ENCODE data around the gene SAMD4A.

Gene SAMD4A

GRCh38 chr14:54784060-54784459 lies 217.1 kb downstream of the SAMD4A start:
- Histone ChIP-seq H3K4me2 (ENCODE audit: low read length) (no peak overlapping the region), H3K36me3 (ENCODE audit: control insufficient read depth in 1 of 2, insufficient read depth in 2 of 2, low read length in 2 of 2) (peaks cover 59 to 80% of the 10 kb centered on the region in 2 experiments), H3K4ac (ENCODE audit: low read depth, low read length) (no peak overlapping the region), H2BK5ac (ENCODE audit: low read depth, low read length, poor library complexity) (no peak overlapping the region), H3K23ac (ENCODE audit: low read length) (no peak overlapping the region), H3K4me3 (ENCODE audit: low read depth, low read length) (no peak overlapping the region), H3K27me3 (ENCODE audit: insufficient read depth, low read length) (no peaks in the 10 kb centered on the region), H4K91ac (ENCODE audit: low read depth, low read length) (no peak overlapping the region), H2BK12ac (ENCODE audit: low read length) (no peak overlapping the region), H3K27ac (ENCODE audit: low read depth, low read length) (no peak overlapping the region), H3K79me1 (ENCODE audit: low read length) (no peaks in the 10 kb centered on the region), H2BK120ac (ENCODE audit: insufficient read depth, low read length, poor library complexity) (no peak overlapping the region), H4K8ac (ENCODE audit: low read depth, low read length) (no peak overlapping the region), H4K12ac (ENCODE audit: low read depth, low read length) (no peak overlapping the region), H3K4me1 (ENCODE audit: control insufficient read depth in 1 of 2, insufficient read depth in 2 of 2, low read length in 2 of 2) (no peaks in the 10 kb centered on the region), H3K18ac (ENCODE audit: low read length) (no peak overlapping the region), H3K79me2 (ENCODE audit: control insufficient read depth, insufficient read depth, low read length, poor library complexity) (no peaks in the 10 kb centered on the region), H2AFZ (ENCODE audit: insufficient read depth, low read length, poor library complexity) (no peak overlapping the region), H3K9me3 (ENCODE audit: insufficient read depth, low read depth, low read length) (no peaks in the 10 kb centered on the region), H3K9ac (ENCODE audit: low read length) (no peak overlapping the region), H2AK5ac (ENCODE audit: low read length) (no peak overlapping the region), H3K14ac (ENCODE audit: low read length) (no peak overlapping the region)
- no peak for DNase-seq
- WGBS (ENCODE audit: extremely low coverage, insufficient coverage, insufficient read length) = no CpG with 5 or more reads among the region's 6 CpGs

DNA sequence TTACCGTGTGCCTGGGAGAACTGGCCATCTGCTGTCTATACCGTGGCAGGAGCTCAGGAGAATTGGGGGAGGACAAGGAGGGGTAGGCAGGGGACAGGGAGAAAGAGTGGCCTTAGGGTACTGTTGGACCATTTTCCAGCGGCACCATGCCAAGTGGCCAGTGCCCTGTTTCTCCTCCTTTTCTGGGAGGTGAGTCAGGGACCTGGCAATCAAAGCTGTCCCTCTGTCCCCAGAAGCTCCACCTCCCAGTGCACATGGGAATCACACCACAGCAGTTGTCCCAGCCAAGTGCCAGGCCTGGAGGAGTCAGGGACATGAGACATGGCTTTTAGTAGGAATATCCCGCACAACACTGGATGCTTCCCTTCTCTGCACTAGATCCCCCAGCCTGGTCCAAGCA lies 217.7 kb downstream of the SAMD4A start:
- H4K8ac ChIP-seq (ENCODE audit: low read depth, low read length) = no peak overlapping the region
- DNase-seq = no peak
- no peaks in the 10 kb centered on the region for H3K4me1 ChIP-seq (ENCODE audit: control insufficient read depth in 1 of 2, insufficient read depth in 2 of 2, low read length in 2 of 2)
- H3K36me3 ChIP-seq (ENCODE audit: control insufficient read depth in 1 of 2, insufficient read depth in 2 of 2, low read length in 2 of 2) = peaks cover 60 to 81% of the 10 kb centered on the region in 2 experiments
- no peak overlapping the region for H3K9ac ChIP-seq (ENCODE audit: low read length)
- no peak overlapping the region for H2BK5ac ChIP-seq (ENCODE audit: low read depth, low read length, poor library complexity)
- H4K12ac ChIP-seq (ENCODE audit: low read depth, low read length) = no peak overlapping the region
- no peak overlapping the region for H3K4ac ChIP-seq (ENCODE audit: low read depth, low read length)
- no peaks in the 10 kb centered on the region for H3K27me3 ChIP-seq (ENCODE audit: insufficient read depth, low read length)
- no peaks in the 10 kb centered on the region for H3K9me3 ChIP-seq (ENCODE audit: insufficient read depth, low read depth, low read length)
- no CpG with 5 or more reads among the region's 4 CpGs for WGBS (ENCODE audit: extremely low coverage, insufficient coverage, insufficient read length)
- no peak overlapping the region for H2AK5ac ChIP-seq (ENCODE audit: low read length)
- no peak overlapping the region for H3K18ac ChIP-seq (ENCODE audit: low read length)
- no peak overlapping the region for H3K23ac ChIP-seq (ENCODE audit: low read length)
- no peak overlapping the region for H3K4me2 ChIP-seq (ENCODE audit: low read length)
- no peak overlapping the region for H2BK120ac ChIP-seq (ENCODE audit: insufficient read depth, low read length, poor library complexity)
- H2BK12ac ChIP-seq (ENCODE audit: low read length) = no peak overlapping the region
- H3K14ac ChIP-seq (ENCODE audit: low read length) = no peak overlapping the region
- H4K91ac ChIP-seq (ENCODE audit: low read depth, low read length) = no peak overlapping the region
- H3K4me3 ChIP-seq (ENCODE audit: low read depth, low read length) = no peak overlapping the region
- no peaks in the 10 kb centered on the region for H3K79me1 ChIP-seq (ENCODE audit: low read length)
- H2AFZ ChIP-seq (ENCODE audit: insufficient read depth, low read length, poor library complexity) = no peak overlapping the region
- H3K79me2 ChIP-seq (ENCODE audit: control insufficient read depth, insufficient read depth, low read length, poor library complexity) = no peaks in the 10 kb centered on the region
- no peak overlapping the region for H3K27ac ChIP-seq (ENCODE audit: low read depth, low read length)

GRCh38 chr14:54785136-54785777 lies 218.3 kb downstream of the SAMD4A start:
- no peak overlapping the region for H3K4ac ChIP-seq (ENCODE audit: low read depth, low read length)
- no peak overlapping the region for H4K8ac ChIP-seq (ENCODE audit: low read depth, low read length)
- H3K36me3 ChIP-seq (ENCODE audit: control insufficient read depth in 1 of 2, insufficient read depth in 2 of 2, low read length in 2 of 2) = peaks cover 61 to 81% of the 10 kb centered on the region in 2 experiments
- H2AK5ac ChIP-seq (ENCODE audit: low read length) = no peak overlapping the region
- no peak overlapping the region for H3K18ac ChIP-seq (ENCODE audit: low read length)
- no peaks in the 10 kb centered on the region for H3K79me2 ChIP-seq (ENCODE audit: control insufficient read depth, insufficient read depth, low read length, poor library complexity)
- no peak overlapping the region for H2BK5ac ChIP-seq (ENCODE audit: low read depth, low read length, poor library complexity)
- H3K9me3 ChIP-seq (ENCODE audit: insufficient read depth, low read depth, low read length) = no peaks in the 10 kb centered on the region
- H2AFZ ChIP-seq (ENCODE audit: insufficient read depth, low read length, poor library complexity) = no peak overlapping the region
- H2BK12ac ChIP-seq (ENCODE audit: low read length) = no peak overlapping the region
- H3K27ac ChIP-seq (ENCODE audit: low read depth, low read length) = no peak overlapping the region
- no peak for DNase-seq
- H2BK120ac ChIP-seq (ENCODE audit: insufficient read depth, low read length, poor library complexity) = no peak overlapping the region
- H3K79me1 ChIP-seq (ENCODE audit: low read length) = no peaks in the 10 kb centered on the region
- no peak overlapping the region for H3K23ac ChIP-seq (ENCODE audit: low read length)
- H3K4me3 ChIP-seq (ENCODE audit: low read depth, low read length) = no peak overlapping the region
- no peak overlapping the region for H3K4me2 ChIP-seq (ENCODE audit: low read length)
- no CpG with 5 or more reads among the region's 8 CpGs for WGBS (ENCODE audit: extremely low coverage, insufficient coverage, insufficient read length)
- no peak overlapping the region for H4K12ac ChIP-seq (ENCODE audit: low read depth, low read length)
- no peaks in the 10 kb centered on the region for H3K4me1 ChIP-seq (ENCODE audit: control insufficient read depth in 1 of 2, insufficient read depth in 2 of 2, low read length in 2 of 2)
- H4K91ac ChIP-seq (ENCODE audit: low read depth, low read length) = no peak overlapping the region
- H3K9ac ChIP-seq (ENCODE audit: low read length) = no peak overlapping the region
- H3K27me3 ChIP-seq (ENCODE audit: insufficient read depth, low read length) = no peaks in the 10 kb centered on the region
- no peak overlapping the region for H3K14ac ChIP-seq (ENCODE audit: low read length)

DNA sequence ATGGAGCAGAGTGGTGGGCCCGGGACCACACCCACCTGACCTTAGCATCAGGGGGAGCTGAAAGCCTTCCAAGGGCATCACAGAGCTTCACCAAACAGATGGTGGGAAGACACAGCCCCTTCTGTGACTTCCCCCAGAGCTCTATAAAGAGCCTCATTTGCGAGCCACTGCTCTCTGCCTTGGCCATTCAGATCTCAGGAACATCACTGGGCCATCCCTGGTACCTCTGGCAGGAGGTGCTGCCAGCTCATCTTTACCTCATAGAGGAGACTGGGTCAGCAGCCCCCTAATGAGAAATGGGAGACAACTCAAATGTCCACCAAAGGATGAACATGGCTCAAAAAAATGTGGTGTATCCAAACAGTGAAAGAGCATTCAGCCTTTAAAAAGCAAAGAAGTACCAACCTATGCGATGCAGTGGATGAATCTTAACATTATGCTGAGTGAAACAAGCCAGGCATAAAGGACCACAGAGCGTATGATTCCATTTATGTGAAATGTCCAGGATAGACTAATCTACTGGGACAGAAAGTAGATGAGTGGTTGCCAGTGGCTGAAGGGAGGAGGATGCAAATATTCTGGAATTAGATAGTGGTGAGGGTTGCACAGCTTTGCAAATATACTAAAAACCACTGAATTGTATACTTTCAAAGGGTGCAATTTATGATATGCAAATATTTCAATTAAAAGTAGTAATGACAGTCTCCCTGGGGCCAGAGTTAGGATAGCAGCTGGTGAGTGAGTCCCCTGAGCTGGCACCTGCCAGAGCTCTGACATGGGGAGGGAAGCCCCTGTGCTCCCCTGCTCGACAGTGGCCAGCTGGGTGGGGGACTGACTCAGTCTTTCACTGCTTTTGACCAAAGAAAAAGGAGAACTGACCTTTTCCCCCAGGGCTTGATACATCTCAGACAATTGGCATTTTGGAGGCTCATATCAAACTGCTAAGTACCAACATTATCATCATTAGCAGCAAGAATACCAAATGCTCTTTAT lies 219.1 kb downstream of the SAMD4A start:
- Histone ChIP-seq H3K27ac (ENCODE audit: low read depth, low read length) (no peak overlapping the region), H3K14ac (ENCODE audit: low read length) (no peak overlapping the region), H3K9me3 (ENCODE audit: insufficient read depth, low read depth, low read length) (no peaks in the 10 kb centered on the region), H3K18ac (ENCODE audit: low read length) (no peak overlapping the region), H4K91ac (ENCODE audit: low read depth, low read length) (no peak overlapping the region), H2BK5ac (ENCODE audit: low read depth, low read length, poor library complexity) (no peak overlapping the region), H3K79me2 (ENCODE audit: control insufficient read depth, insufficient read depth, low read length, poor library complexity) (no peaks in the 10 kb centered on the region), H3K9ac (ENCODE audit: low read length) (no peak overlapping the region), H3K79me1 (ENCODE audit: low read length) (no peaks in the 10 kb centered on the region), H2AFZ (ENCODE audit: insufficient read depth, low read length, poor library complexity) (no peak overlapping the region), H4K12ac (ENCODE audit: low read depth, low read length) (no peak overlapping the region), H2AK5ac (ENCODE audit: low read length) (no peak overlapping the region), H2BK120ac (ENCODE audit: insufficient read depth, low read length, poor library complexity) (no peak overlapping the region), H3K4me2 (ENCODE audit: low read length) (no peak overlapping the region), H3K4ac (ENCODE audit: low read depth, low read length) (no peak overlapping the region), H3K23ac (ENCODE audit: low read length) (no peak overlapping the region), H3K36me3 (ENCODE audit: control insufficient read depth in 1 of 2, insufficient read depth in 2 of 2, low read length in 2 of 2) (peaks cover 60 to 76% of the 10 kb centered on the region in 2 experiments), H4K8ac (ENCODE audit: low read depth, low read length) (no peak overlapping the region), H3K4me3 (ENCODE audit: low read depth, low read length) (no peak overlapping the region), H3K4me1 (ENCODE audit: control insufficient read depth in 1 of 2, insufficient read depth in 2 of 2, low read length in 2 of 2) (no peaks in the 10 kb centered on the region), H3K27me3 (ENCODE audit: insufficient read depth, low read length) (no peaks in the 10 kb centered on the region), H2BK12ac (ENCODE audit: low read length) (no peak overlapping the region)
- WGBS (ENCODE audit: extremely low coverage, insufficient coverage, insufficient read length) = no CpG with 5 or more reads among the region's 5 CpGs
- DNase-seq = no peak
